K562 (cell line): ENCODE results near the gene IRF3. TPM values are rescaled to one million over a fixed set of nuclear protein-coding genes. Genes with fewer than 3 reads are reported as not detected.

Experiments used
- COPS2 ChIP-seq: fragments of 450-650 bp; conservative IDR thresholded peaks from 2 replicates; pipeline ENCODE4 v1.6.1; 2016; ENCODE audit warnings: mild to moderate bottlenecking, moderate library complexity
- NR2C1 ChIP-seq, 2 experiments: fragments of 450-650 bp; IDR thresholded peaks; 2 replicates each; pipeline ENCODE4 v1.6.1; 2017; ENCODE audit warnings: mild to moderate bottlenecking in 2 of 2, antibody characterized with exemption in 1 of 2, inconsistent platforms in 1 of 2, missing compliant biosample characterization in 1 of 2, missing genetic modification characterization in 1 of 2
- NR4A1 ChIP-seq, 2 experiments: fragments of 250-450 bp in 1 of 2; fragments of 450-650 bp in 1 of 2; sonication (Bioruptor Pico) in 1 of 2; IDR thresholded peaks; 2 replicates each; pipeline versions ENCODE4 v1.4.0 to v1.6.1; 2016 to 2020; ENCODE audit warnings: mild to moderate bottlenecking in 2 of 2, missing compliant biosample characterization in 1 of 2, missing genetic modification characterization in 1 of 2, moderate library complexity in 1 of 2
- SLC30A9 ChIP-seq: fragments of 250-450 bp; sonication (Bioruptor Pico); IDR thresholded peaks from 2 replicates; pipeline ENCODE4 v1.8.0; 2022; ENCODE audit warnings: mild to moderate bottlenecking, moderate library complexity
- SREBF2 ChIP-seq: sonication (generic); formaldehyde crosslinking; IDR thresholded peaks from 2 replicates; pipeline ENCODE4 v1.4.0; 2020; ENCODE audit warnings: mild to moderate bottlenecking, missing genetic modification reagents
- STAT5A ChIP-seq: IDR thresholded peaks from 2 replicates; pipeline ENCODE4 v1.6.1; 2012; ENCODE audit warnings: low read length, inconsistent platforms, borderline replicate concordance
- ZNF277 ChIP-seq: fragments of 250-450 bp; sonication (Bioruptor Pico); IDR thresholded peaks from 2 replicates; pipeline ENCODE4 v1.8.0; 2022; ENCODE audit warnings: inconsistent platforms, mild to moderate bottlenecking, moderate library complexity, borderline replicate concordance
- ZNF57 ChIP-seq: fragments of 450-650 bp; formaldehyde crosslinking; IDR thresholded peaks from 2 replicates; pipeline ENCODE4 v1.4.0; 2020; ENCODE audit warnings: mild to moderate bottlenecking, moderate library complexity
- ZNF695 ChIP-seq: fragments of 450-650 bp; formaldehyde crosslinking; IDR thresholded peaks from 2 replicates; pipeline ENCODE4 v1.4.0; 2020; ENCODE audit warnings: mild to moderate bottlenecking, moderate library complexity
- polyA plus RNA-seq, 8 experiments: library from polyadenylated mRNA; depleted of rRNA in 4 of 8; stranded (reverse) in 5 of 8; unstranded in 3 of 8; fragments of >200 nt; fragmentation: Nextera tagmentation in 2 of 8; fragmentation: Illumina TruSeq in 1 of 8; extraction: Ambion mirVana in 2 of 8; extraction: Trizol in 1 of 8; gene quantifications; 2 replicates each; pipeline versions ENCODE4 v1.2.1 to v1.2.3, GENCODE V29; 2011 to 2014; ENCODE audit warnings: inconsistent platforms in 1 of 8, missing spikeins in 1 of 8
- total RNA-seq, 7 experiments: library from RNA; depleted of rRNA in 6 of 7; stranded (reverse); fragments of >200 nt in 6 of 7; fragmentation: Illumina TruSeq in 2 of 7; extraction: Trizol in 2 of 7; gene quantifications; 2 replicates each; pipeline versions ENCODE4 v1.2.1 to v1.2.3, GENCODE V29; 2011 to 2021; ENCODE audit warnings: low replicate concordance in 1 of 7
- TF ChIP-seq, protein P1 (sequence below): fragments of 150-350 bp; conservative IDR thresholded peaks from 2 replicates; pipeline ENCODE4 v1.6.1; 2014; ENCODE audit warnings: low read length
- TF ChIP-seq, protein P2 (sequence below): fragments of 450-650 bp; IDR thresholded peaks from 2 replicates; pipeline ENCODE4 v1.6.1; 2014; ENCODE audit warnings: low read depth, mild to moderate bottlenecking, moderate library complexity, borderline replicate concordance
- TF ChIP-seq, protein P3 (sequence below): sonication (generic); formaldehyde crosslinking; IDR thresholded peaks from 2 replicates; pipeline ENCODE4 v1.4.0; 2020; ENCODE audit warnings: mild to moderate bottlenecking, missing genetic modification reagents
- TF ChIP-seq, protein P4 (sequence below): IDR thresholded peaks from 3 replicates; pipeline ENCODE4 v1.6.1; 2011; ENCODE audit warnings: borderline replicate concordance, mild to moderate bottlenecking; ENCODE audit not compliant: insufficient read length, insufficient read depth

The IRF3 gene
- total and polyA plus RNA-seq, 9 of the 15 experiments (the other 6 are each of a cell fraction or from before 2014, with no cell fraction given): 7.5 to 145 (median 65.4) TPM

DNA sequence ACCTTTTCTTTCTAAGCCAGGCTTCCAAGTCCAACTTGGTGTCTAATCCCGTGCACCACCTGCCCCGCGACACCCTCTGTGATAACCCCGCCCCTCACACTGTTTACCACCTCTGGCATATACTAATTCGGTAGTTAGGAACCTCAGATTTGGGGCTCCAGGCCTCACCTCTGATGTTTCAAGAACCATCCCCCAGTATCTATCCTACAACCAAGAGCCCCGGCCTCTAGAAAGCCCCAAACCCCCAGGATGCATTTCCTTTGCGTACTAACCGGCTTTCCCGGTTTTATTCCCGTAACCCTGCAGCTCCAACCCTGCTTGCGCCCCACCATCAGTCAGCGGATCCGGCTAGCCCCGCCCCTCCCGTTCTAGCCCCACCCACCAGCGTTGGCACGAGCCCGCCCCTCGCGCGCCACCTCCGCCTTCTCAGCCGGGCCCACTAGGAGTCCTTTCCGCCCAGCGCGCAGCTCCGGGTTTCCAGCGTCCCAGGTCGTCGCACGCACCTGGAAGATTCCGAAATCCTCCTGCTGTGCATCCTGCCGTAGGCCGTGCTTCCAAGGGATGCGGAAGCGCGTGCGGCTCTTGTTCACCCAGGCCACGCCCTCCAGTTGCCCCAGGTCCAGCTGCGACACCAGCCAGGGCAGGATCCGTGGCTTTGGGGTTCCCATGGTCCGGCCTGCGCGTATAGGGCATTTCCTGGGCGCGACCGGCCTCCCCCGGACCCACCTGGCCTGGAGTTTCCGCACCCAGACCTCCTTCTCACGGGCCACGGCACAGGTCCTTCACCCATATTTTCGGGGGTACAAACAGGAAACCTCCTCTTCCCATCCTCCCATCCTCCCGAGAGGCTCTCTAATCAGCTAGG is 1.3 kb downstream of the IRF3 start (continued):
- TF ChIP-seq, protein P1, sequence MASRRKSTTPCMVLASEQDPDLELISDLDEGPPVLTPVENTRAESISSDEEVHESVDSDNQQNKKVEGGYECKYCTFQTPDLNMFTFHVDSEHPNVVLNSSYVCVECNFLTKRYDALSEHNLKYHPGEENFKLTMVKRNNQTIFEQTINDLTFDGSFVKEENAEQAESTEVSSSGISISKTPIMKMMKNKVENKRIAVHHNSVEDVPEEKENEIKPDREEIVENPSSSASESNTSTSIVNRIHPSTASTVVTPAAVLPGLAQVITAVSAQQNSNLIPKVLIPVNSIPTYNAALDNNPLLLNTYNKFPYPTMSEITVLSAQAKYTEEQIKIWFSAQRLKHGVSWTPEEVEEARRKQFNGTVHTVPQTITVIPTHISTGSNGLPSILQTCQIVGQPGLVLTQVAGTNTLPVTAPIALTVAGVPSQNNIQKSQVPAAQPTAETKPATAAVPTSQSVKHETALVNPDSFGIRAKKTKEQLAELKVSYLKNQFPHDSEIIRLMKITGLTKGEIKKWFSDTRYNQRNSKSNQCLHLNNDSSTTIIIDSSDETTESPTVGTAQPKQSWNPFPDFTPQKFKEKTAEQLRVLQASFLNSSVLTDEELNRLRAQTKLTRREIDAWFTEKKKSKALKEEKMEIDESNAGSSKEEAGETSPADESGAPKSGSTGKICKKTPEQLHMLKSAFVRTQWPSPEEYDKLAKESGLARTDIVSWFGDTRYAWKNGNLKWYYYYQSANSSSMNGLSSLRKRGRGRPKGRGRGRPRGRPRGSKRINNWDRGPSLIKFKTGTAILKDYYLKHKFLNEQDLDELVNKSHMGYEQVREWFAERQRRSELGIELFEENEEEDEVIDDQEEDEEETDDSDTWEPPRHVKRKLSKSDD: no peak
- TF ChIP-seq, protein P2, sequence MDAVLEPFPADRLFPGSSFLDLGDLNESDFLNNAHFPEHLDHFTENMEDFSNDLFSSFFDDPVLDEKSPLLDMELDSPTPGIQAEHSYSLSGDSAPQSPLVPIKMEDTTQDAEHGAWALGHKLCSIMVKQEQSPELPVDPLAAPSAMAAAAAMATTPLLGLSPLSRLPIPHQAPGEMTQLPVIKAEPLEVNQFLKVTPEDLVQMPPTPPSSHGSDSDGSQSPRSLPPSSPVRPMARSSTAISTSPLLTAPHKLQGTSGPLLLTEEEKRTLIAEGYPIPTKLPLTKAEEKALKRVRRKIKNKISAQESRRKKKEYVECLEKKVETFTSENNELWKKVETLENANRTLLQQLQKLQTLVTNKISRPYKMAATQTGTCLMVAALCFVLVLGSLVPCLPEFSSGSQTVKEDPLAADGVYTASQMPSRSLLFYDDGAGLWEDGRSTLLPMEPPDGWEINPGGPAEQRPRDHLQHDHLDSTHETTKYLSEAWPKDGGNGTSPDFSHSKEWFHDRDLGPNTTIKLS: no peak
- TF ChIP-seq COPS2 (no peak), NR2C1 (IDR thresholded peaks at IDR 0.05) (no peak), NR2C1 (tag; IDR thresholded peaks at IDR 0.05) (no peak), SREBF2 (CRISPR knock-in tag) (0 out of 2 replicates have a peak, but pooled peaks have one; percentile 83), ZNF277 (CRISPR knock-in tag) (no peak), STAT5A (no peak), ZNF695 (CRISPR knock-in tag) (no peak), SLC30A9 (CRISPR knock-in tag) (no peak), ZNF57 (CRISPR knock-in tag) (no peak), NR4A1 (CRISPR knock-in tag; IDR thresholded peaks at IDR 0.05) (no peak), NR4A1 (tag; IDR thresholded peaks at IDR 0.05) (no peak)
- TF ChIP-seq, protein P3, sequence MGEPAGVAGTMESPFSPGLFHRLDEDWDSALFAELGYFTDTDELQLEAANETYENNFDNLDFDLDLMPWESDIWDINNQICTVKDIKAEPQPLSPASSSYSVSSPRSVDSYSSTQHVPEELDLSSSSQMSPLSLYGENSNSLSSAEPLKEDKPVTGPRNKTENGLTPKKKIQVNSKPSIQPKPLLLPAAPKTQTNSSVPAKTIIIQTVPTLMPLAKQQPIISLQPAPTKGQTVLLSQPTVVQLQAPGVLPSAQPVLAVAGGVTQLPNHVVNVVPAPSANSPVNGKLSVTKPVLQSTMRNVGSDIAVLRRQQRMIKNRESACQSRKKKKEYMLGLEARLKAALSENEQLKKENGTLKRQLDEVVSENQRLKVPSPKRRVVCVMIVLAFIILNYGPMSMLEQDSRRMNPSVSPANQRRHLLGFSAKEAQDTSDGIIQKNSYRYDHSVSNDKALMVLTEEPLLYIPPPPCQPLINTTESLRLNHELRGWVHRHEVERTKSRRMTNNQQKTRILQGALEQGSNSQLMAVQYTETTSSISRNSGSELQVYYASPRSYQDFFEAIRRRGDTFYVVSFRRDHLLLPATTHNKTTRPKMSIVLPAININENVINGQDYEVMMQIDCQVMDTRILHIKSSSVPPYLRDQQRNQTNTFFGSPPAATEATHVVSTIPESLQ (CRISPR knock-in tag): 0 out of 2 replicates have a peak, but pooled peaks have one; percentile 62
- TF ChIP-seq, protein P4, sequence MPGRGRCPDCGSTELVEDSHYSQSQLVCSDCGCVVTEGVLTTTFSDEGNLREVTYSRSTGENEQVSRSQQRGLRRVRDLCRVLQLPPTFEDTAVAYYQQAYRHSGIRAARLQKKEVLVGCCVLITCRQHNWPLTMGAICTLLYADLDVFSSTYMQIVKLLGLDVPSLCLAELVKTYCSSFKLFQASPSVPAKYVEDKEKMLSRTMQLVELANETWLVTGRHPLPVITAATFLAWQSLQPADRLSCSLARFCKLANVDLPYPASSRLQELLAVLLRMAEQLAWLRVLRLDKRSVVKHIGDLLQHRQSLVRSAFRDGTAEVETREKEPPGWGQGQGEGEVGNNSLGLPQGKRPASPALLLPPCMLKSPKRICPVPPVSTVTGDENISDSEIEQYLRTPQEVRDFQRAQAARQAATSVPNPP: no peak
